HCT116 (cell line): Measurements from ENCODE around the gene FAT2.

Source experiments
- CTCF ChIP-seq, 3 experiments: fragments of 200-600 bp in 1 of 3; sonication (generic) in 1 of 3; IDR thresholded peaks in 2 of 3; conservative IDR thresholded peaks in 1 of 3; 2 replicates each; pipeline ENCODE4 v1.5.1; 2012 to 2017; ENCODE audit warnings: low read depth in 2 of 3, low read length in 2 of 3, antibody characterized with exemption in 1 of 3, borderline replicate concordance in 1 of 3, control low read depth in 1 of 3, mild to moderate bottlenecking in 1 of 3, mixed read lengths in 1 of 3, mixed run types in 1 of 3, moderate library complexity in 1 of 3; ENCODE audit not compliant: insufficient read depth in 1 of 3
- EZH2 ChIP-seq: fragments of 200-600 bp; sonication (generic); IDR thresholded peaks from 2 replicates; pipeline ENCODE4 v1.6.1; 2017; ENCODE audit warnings: antibody characterized with exemption, mixed run types
- JUND ChIP-seq: IDR thresholded peaks from 2 replicates; pipeline ENCODE4 v1.6.1; 2012
- POLR2AphosphoS5 ChIP-seq: IDR thresholded peaks from 2 replicates; pipeline ENCODE4 v1.6.1; 2011; ENCODE audit warnings: mild to moderate bottlenecking, low read depth, low read length, moderate library complexity
- REST ChIP-seq: IDR thresholded peaks from 2 replicates; pipeline ENCODE4 v1.6.1; 2012; ENCODE audit warnings: low read depth
- SRF ChIP-seq: IDR thresholded peaks from 2 replicates; pipeline ENCODE4 v1.6.1; 2012; ENCODE audit warnings: low read depth
- YY1 ChIP-seq: IDR thresholded peaks from 2 replicates; pipeline ENCODE4 v1.6.1; 2011; ENCODE audit warnings: low read length, low read depth, moderate library complexity, mild to moderate bottlenecking; ENCODE audit not compliant: insufficient replicate concordance; ENCODE audit errors: extremely low read depth

- TF ChIP-seq POLR2AphosphoS5: no peak
- TF ChIP-seq CTCF (IDR thresholded peaks at IDR 0.05 in 2 of 3, conservative IDR thresholded peaks at IDR 0.05 in 1 of 3; ENCODE audit: borderline replicate concordance in 1 of 3, insufficient read depth in 1 of 3, low read depth in 2 of 3, low read length in 2 of 3): no peak
- no peak for TF ChIP-seq REST
- TF ChIP-seq EZH2: no peak
- TF ChIP-seq SRF: no peak
- TF ChIP-seq YY1: no peak
- no peak for TF ChIP-seq JUND
Observed at GRCh38 chr5:151550146-151550545, 41.0 kb downstream of the FAT2 start.
